Gastroesophageal sphincter (tissue), 3 donors: ENCODE measurements around the gene PPFIA4.

Experiments
- CTCF ChIP-seq, 4 experiments: fragments of 200-600 bp in 2 of 4; fragments of 450-650 bp in 2 of 4; sonication (generic) in 1 of 4; IDR thresholded peaks; one replicate each; pipeline ENCODE4 v1.5.1; 2017 to 2019; ENCODE audit warnings: antibody characterized with exemption in 4 of 4, mild to moderate bottlenecking in 2 of 4, moderate library complexity in 2 of 4
- EP300 ChIP-seq: sonication (generic); formaldehyde crosslinking; IDR thresholded peaks from one replicate; pipeline ENCODE4 v1.6.1; 2017; ENCODE audit warnings: antibody characterized with exemption, mild to moderate bottlenecking
- POLR2AphosphoS5 ChIP-seq: sonication (generic); formaldehyde crosslinking; IDR thresholded peaks from one replicate; pipeline ENCODE4 v1.6.1; 2017; ENCODE audit warnings: antibody characterized with exemption

GRCh38 chr1:203103216-203103615, 76.9 kb downstream of the PPFIA4 start:
- TF ChIP-seq POLR2AphosphoS5 (no peak), CTCF (IDR thresholded peaks at IDR 0.05) (no peak), EP300 (no peak)
